GM19023 (cell line): ENCODE results near the gene CD1D.
"Not testable (repeated sequence)": the region's sequence is repeated elsewhere in the genome, so short reads cannot be mapped to it uniquely, and the experiment has no call there.

Experiments used
- ATAC-seq: cut with Tn5 transposase; IDR thresholded peaks from one replicate; pipeline ENCODE4 v1.9.1; 2021; ENCODE audit warnings: mild to moderate bottlenecking, moderate library complexity; ENCODE audit not compliant: unreplicated experiment

CD1D gene

DNA sequence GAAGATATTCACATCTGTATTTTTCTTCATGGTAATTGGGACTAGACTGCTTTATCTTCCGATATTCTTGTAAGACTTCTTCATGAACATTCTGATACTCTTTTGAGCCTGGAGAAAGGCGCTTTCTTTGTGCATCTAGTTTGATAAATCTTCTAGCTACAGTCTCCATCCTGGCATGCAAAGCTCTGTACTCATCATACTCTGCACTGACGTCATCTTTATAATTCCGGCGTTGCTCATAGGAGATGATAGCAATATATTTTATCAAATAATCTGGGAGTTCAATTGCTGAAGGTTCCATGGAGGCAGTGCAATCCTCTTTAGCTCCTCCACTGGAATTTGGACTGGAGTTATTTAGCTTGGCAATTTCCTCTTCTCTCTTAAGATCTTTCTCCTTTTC lies 4.8 kb upstream of the CD1D start:
- not testable (repeated sequence) for ATAC-seq

DNA sequence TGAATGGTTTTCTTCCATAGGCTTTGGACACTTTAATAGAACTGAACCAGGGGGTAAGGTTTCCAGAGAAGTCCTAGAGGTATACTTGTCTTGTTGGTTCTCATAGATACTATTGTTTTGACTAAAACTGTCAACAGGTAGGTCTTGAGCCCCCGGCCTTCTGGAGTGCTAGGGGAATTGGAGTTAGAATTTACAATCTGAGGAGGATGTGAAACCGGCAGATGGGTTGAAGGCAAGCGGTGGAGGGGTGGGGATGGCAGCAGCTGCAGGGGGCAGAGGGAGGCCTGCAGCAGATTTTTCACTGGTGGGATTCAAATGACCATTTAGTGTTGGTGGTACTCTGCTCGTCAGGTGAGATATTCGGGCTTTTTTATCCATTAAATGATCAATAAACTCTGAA lies 4.3 kb upstream of the CD1D start:
- ATAC-seq, result no peak

- not testable (repeated sequence) for ATAC-seq
Measured at GRCh38 chr1:158176849-158177699, 3.6 kb upstream of the CD1D start.

GRCh38 chr1:158177700-158178450 lies 2.8 kb upstream of the CD1D start:
- peak; percentile 51 for ATAC-seq

- peak; percentile 72 for ATAC-seq
Measured at GRCh38 chr1:158179301-158180041, 1.2 kb upstream of the CD1D start.

- no peak for ATAC-seq
Measured at GRCh38 chr1:158181577-158181922, 855 bp downstream of the CD1D start.

DNA sequence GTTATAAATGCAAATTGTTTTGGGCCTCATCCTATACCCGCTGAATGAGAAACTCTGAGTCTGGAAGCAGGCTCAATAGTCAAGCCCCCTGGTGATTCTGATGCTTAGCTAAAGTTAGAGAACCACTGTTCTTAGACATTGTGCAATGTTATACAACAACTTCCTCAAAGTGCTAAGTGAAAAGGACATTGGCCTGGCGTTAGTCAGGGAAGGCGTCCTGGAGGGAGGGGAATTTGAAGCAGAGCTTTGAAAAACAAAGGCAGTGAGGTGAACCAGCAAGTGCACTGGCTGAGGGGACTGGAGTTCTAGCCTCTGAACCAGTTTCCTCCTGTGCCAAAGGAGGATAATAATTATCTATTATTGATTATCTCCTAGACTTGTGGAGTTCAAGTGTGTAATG lies 5.1 kb downstream of the CD1D start:
- ATAC-seq, result no peak

- no peak for ATAC-seq
Measured at GRCh38 chr1:158186180-158186579, 5.5 kb downstream of the CD1D start.

DNA sequence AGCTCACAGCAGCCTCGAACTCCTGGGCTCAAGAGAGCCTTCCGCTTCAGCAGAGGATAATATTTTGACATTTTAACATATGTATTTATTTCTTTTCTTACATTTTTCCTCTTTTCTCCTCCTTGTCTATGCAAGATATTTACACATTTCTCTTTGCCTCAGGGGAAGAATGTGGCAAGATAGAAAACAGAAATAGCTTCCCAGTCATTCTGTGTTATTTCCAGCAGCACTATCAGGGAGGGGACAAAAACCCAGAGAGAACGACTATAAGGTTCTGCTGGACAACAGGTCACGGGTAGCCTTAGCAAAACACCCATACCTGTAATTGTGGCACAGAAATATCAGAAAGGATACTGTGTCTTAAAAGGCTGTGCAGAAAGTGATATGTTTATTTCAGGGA lies 7.9 kb downstream of the CD1D start:
- no peak for ATAC-seq

GRCh38 chr1:158189624-158190023 lies 8.9 kb downstream of the CD1D start:
- ATAC-seq, result no peak

DNA sequence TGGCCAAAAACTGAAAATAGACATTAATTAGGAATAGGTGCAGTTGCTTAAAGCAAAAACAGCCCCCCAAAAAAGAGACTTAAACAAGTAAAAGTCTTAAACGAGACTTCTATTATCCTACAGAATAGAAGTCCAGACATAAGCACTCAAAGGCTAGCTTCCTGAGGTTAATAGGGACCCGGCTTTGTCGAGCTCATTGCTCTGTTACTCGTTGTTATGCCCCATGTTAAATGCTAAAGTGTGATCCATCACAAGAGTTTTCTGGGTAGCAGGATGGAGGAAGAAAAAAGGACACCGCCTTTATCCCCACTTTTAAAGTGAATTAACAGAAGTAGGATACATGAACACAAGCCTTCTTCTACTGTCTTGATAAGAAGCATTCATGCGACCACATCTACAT lies 10.6 kb downstream of the CD1D start:
- ATAC-seq, result no peak

DNA sequence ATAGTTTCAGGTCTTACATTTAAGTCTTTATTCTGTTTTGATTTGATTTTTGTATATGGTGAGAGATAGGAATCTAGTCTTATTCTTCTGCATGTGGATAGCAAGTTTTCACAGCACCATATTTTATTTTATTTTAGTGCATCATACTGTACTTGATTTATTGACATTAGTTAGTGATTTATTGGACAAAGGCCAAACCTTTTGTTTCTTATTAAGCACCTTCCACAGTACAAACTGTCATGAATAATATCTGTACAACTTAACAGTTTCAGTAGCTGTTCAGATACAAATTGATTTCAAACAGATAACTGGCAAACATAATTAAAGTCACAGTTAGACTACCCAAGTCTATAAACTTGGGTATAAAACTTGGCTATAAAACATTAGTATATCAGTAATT lies 15.8 kb downstream of the CD1D start:
- no peak for ATAC-seq

GRCh38 chr1:158199849-158200248 lies 19.2 kb downstream of the CD1D start:
- ATAC-seq, result no peak

DNA sequence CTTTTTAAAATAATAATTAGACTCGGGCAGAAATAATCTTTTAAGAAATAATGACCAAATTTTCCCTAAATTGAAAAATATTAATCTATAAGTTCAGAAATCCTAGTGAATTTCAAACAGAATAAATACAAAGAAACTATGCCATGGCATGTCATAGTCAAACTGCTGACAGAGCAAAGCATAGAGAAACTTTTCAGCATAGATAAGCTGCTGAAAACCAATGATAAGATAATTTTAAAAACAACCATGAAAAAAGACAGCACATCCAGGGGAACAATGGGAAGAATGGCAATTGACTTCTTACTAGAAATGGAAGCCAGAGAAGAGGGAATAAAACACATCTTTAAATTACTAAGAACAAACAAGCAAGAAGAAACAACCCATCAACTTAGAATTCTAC lies 19.8 kb downstream of the CD1D start:
- ATAC-seq, result no peak

DNA sequence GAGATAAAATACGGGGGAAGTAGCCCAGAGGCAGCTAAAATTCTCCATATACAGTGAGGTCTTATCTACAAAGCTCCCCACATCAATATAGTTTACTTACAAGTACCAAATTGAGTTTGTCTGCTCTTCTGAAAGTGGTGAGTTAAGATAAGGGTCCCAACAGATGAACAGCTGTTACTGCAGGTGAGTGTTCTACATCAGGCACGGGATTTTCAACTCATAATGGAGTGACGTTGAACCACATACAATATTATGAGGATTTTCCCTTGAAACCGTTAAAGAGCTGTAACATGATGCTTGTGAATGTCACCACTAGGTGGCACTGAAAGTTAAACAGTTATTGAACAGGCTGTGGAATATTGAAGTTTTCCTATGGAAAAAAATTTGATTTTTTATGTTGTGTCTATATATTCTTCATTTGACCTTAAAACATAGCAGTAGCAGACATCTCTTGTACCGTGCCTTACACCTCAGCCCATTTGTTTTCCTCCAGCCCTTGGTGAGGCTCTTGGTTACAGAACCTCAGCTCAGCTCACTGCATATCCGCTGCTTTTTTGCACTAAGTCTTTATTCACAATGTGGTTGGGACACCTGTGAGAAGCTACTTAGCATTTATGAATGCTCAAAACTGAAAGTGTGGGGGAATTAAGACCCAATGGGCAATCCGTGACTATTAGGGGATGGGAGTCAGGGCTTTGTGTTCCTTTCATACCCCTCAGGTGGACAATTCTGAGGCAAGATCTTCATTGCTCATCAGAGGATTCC lies 23.2 kb downstream of the CD1D start:
- no peak for ATAC-seq

- no peak for ATAC-seq
Measured at GRCh38 chr1:158204458-158204827, 23.7 kb downstream of the CD1D start.

GRCh38 chr1:158208586-158209116 lies 28.0 kb downstream of the CD1D start:
- ATAC-seq, result no peak

DNA sequence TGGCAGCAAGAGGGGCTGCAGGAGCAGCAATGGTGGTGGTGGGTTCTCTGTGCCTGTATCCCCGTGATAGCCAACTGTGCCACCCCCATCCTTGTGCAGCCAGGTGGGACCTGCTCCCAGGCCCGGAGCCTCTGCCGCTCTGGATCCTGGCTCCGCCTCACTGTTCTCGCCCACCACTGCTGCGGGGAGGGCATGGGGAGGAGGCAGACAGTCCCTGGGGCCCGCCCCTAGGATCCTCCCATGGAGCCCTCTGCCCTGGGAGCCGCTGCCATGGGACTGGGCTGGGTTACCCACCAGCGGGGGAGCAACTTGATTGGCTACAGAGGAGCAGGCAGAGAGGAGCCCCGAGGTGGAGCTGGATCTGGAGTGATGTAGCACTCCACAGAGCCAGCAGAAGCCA lies 31.6 kb downstream of the CD1D start:
- ATAC-seq, result no peak

DNA sequence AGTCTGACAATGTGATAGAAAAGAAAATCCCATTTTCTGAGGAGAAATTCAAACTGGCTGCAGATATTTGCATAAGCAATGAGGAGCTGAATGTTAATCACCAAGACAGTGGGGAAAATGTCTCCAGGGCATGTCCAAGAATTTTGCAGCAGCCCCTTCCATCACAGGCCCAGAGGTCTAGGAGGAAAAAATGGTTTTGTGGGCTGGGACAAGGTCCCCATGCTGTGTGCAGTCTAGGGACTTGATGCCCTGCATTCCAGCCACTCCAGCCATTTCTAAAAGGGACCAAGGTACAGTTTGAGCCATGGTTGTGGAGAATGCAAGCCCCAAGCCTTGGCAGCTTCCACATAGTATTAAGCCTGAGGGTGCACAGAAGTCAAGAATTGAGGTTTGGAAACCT lies 42.8 kb downstream of the CD1D start:
- ATAC-seq, result not testable (repeated sequence)

DNA sequence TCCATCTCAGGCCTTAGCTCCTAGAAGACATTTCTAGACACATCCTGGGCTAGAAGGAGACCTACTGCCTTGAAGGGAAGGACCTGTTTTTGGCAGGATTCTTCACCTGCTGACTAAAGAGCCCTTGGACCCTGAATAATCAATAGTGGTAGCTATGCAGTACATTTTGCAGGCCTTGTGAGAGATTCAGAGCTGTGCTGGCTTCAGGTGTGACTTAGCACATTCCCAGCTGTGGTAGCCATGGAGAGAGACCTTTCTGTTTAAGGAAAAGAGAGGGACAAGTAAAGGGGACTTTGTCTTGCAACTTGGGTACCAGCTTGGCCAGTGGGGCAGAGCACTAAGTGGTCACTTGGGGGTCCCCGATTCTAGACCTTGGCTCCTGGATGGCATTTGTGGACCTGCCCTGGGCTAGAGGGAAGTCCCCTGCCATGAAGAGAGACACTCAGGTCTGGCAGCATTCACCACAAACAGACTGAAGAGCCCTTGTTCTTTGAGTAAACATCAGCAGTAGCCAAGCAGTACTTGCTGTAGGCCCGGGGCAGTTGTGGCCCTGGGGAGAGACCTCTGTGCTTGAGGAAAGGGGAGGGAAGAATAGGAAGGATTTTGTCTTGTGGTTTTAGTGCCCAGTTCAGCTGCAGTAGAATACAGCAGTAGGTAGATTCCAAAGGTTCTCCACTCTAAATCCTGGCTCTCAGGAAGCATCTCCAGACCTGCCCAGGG lies 47.4 kb downstream of the CD1D start:
- no peak for ATAC-seq
